SK-N-SH (cell line): ENCODE measurements around the gene TMPRSS11D. TPM values are rescaled to one million over a fixed set of nuclear protein-coding genes. Genes with fewer than 3 reads are reported as not detected.
A peak's percentile ranks its signal among the peaks of the same experiment; 100 is the strongest.

Source experiments
- CTCF ChIA-PET: fragments of 300-600, 350-600 bp; formaldehyde crosslinking; extraction: SDS; loops from one replicate; lab custom pipeline; 2021; lab: Yijun Ruan, JAX
- POLR2A ChIA-PET: fragments of 350-600 bp; sonication (Branson Sonifier 250); formaldehyde crosslinking; extraction: SDS; loops from one replicate; lab custom pipeline; 2020; ENCODE audit warnings: antibody characterized with exemption, inconsistent platforms; lab: Yijun Ruan, JAX
- DNase-seq: peaks from one replicate; pipeline ENCODE4 v3.0.0; 2012
- H2AFZ ChIP-seq: fragments of 200-600 bp; sonication (generic); 2 replicates; pipeline ENCODE4 v1.8.1; 2016; ENCODE audit warnings: antibody characterized with exemption, mild to moderate bottlenecking, low read depth
- H3F3A ChIP-seq: fragments of 200-600 bp; sonication (generic); replicated peaks from 2 replicates; pipeline ENCODE3; 2016; ENCODE audit warnings: antibody characterized with exemption, mild to moderate bottlenecking; ENCODE audit not compliant: insufficient read depth
- H3K27ac ChIP-seq, 2 experiments: fragments of 200-500 bp in 1 of 2; fragments of 200-600 bp in 1 of 2; sonication (Bioruptor generic) in 1 of 2; sonication (generic), shearing (Covaris generic) in 1 of 2; 2 replicates each; pipeline versions ENCODE4 v1.5.1 to v1.6.1; 2014 to 2016; ENCODE audit warnings: low read depth in 2 of 2, inconsistent platforms in 1 of 2, low read length in 1 of 2, mild to moderate bottlenecking in 1 of 2, mixed read lengths in 1 of 2
- H3K27me3 ChIP-seq: fragments of 200-600 bp; sonication (generic), shearing (Covaris generic); 2 replicates; pipeline ENCODE4 v1.6.1; 2016; ENCODE audit warnings: mixed run types; ENCODE audit not compliant: insufficient read depth
- H3K36me3 ChIP-seq, 2 experiments: fragments of 200-500 bp in 1 of 2; fragments of 200-600 bp in 1 of 2; sonication (Bioruptor generic) in 1 of 2; sonication (generic) in 1 of 2; replicated peaks in 1 of 2; 2 replicates each; pipeline versions ENCODE3 to v1.5.1; 2014 to 2016; ENCODE audit warnings: low read length in 1 of 2, mild to moderate bottlenecking in 1 of 2; ENCODE audit not compliant: insufficient read depth in 2 of 2, control insufficient read depth in 1 of 2
- H3K4me1 ChIP-seq, 2 experiments: fragments of 200-500 bp in 1 of 2; fragments of 200-600 bp in 1 of 2; sonication (Bioruptor generic) in 1 of 2; sonication (generic), shearing (Covaris generic) in 1 of 2; 2 replicates each; pipeline versions ENCODE4 v1.5.1 to v1.6.1; 2014 to 2016; ENCODE audit warnings: low read depth in 1 of 2, low read length in 1 of 2, mixed run types in 1 of 2; ENCODE audit not compliant: insufficient read depth in 2 of 2, control insufficient read depth in 1 of 2
- H3K4me2 ChIP-seq: fragments of 200-600 bp; sonication (generic), shearing (Covaris generic); 2 replicates; pipeline ENCODE4 v1.6.1; 2017; ENCODE audit warnings: mixed run types
- H3K4me3 ChIP-seq, 2 experiments: fragments of 200-500 bp in 1 of 2; fragments of 200-600 bp in 1 of 2; sonication (Bioruptor generic) in 1 of 2; sonication (generic), shearing (Covaris generic) in 1 of 2; 2 replicates each; pipeline versions ENCODE4 v1.5.1 to v1.8.1; 2014 to 2016; ENCODE audit warnings: low read depth in 2 of 2, inconsistent platforms in 1 of 2, low read length in 1 of 2, mild to moderate bottlenecking in 1 of 2, mixed read lengths in 1 of 2, moderate library complexity in 1 of 2
- H3K79me2 ChIP-seq: fragments of 200-600 bp; sonication (generic); 2 replicates; pipeline ENCODE4 v1.8.1; 2017; ENCODE audit warnings: mild to moderate bottlenecking; ENCODE audit not compliant: insufficient read depth
- H3K9ac ChIP-seq: fragments of 200-600 bp; sonication (generic); 2 replicates; pipeline ENCODE4 v1.6.1; 2017; ENCODE audit warnings: mixed run types
- H3K9me2 ChIP-seq: fragments of 200-600 bp; sonication (generic); 2 replicates; pipeline ENCODE4 v1.6.1; 2017; ENCODE audit warnings: mixed run types
- H3K9me3 ChIP-seq: fragments of 200-600 bp; sonication (generic); 2 replicates; pipeline ENCODE4 v1.6.1; 2017; ENCODE audit warnings: mixed run types, mild to moderate bottlenecking, moderate library complexity
- H4K20me1 ChIP-seq: fragments of 200-600 bp; sonication (generic); 2 replicates; pipeline ENCODE4 v1.6.1; 2017; ENCODE audit warnings: mild to moderate bottlenecking, mixed run types; ENCODE audit not compliant: insufficient read depth
- CHD2 ChIP-seq: fragments of 150-350 bp; IDR thresholded peaks from 2 replicates; pipeline ENCODE4 v1.6.1; 2018; ENCODE audit warnings: low read length; ENCODE audit not compliant: partially characterized antibody
- EP300 ChIP-seq, 2 experiments: IDR thresholded peaks; 2 replicates each; pipeline versions ENCODE4 v1.4.0 to v1.6.1; 2012; ENCODE audit warnings: borderline replicate concordance in 1 of 2, low read depth in 1 of 2, low read length in 1 of 2
- EZH2phosphoT487 ChIP-seq: fragments of 200-600 bp; sonication (generic); IDR thresholded peaks from 2 replicates; pipeline ENCODE4 v1.6.1; 2017; ENCODE audit warnings: low read depth, mixed run types, mild to moderate bottlenecking, antibody characterized with exemption, moderate library complexity, borderline replicate concordance
- FOSL2 ChIP-seq: IDR thresholded peaks from 2 replicates; pipeline ENCODE4 v1.4.0; 2012; ENCODE audit warnings: low read depth, mild to moderate bottlenecking, moderate library complexity, borderline replicate concordance
- GABPA ChIP-seq: IDR thresholded peaks from 2 replicates; pipeline ENCODE4 v1.4.0; 2012; ENCODE audit warnings: low read depth, mild to moderate bottlenecking
- IRF3 ChIP-seq: fragments of 150-350 bp; IDR thresholded peaks from 2 replicates; pipeline ENCODE4 v1.6.1; 2016; ENCODE audit warnings: mild to moderate bottlenecking, low read depth, low read length
- JUND ChIP-seq: IDR thresholded peaks from 2 replicates; pipeline ENCODE4 v1.4.0; 2012
- NRF1 ChIP-seq: IDR thresholded peaks from 2 replicates; pipeline ENCODE4 v1.6.1; 2012; ENCODE audit warnings: low read depth, mild to moderate bottlenecking, low read length
- PBX3 ChIP-seq: IDR thresholded peaks from 2 replicates; pipeline ENCODE4; 2012
- RCOR1 ChIP-seq: fragments of 150-350 bp; IDR thresholded peaks from 2 replicates; pipeline ENCODE4 v1.6.1; 2017; ENCODE audit warnings: antibody characterized with exemption, low read length
- RXRA ChIP-seq: IDR thresholded peaks from 2 replicates; pipeline ENCODE4 v1.4.0; 2012; ENCODE audit warnings: low read depth, mild to moderate bottlenecking, borderline replicate concordance
- SIN3A ChIP-seq: IDR thresholded peaks from 2 replicates; pipeline ENCODE4 v1.6.1; 2012; ENCODE audit warnings: low read depth, mild to moderate bottlenecking, low read length, moderate library complexity, borderline replicate concordance
- TAF1 ChIP-seq: IDR thresholded peaks from 2 replicates; pipeline ENCODE4 v1.6.1; 2012; ENCODE audit warnings: low read depth, mild to moderate bottlenecking, low read length, moderate library complexity, borderline replicate concordance
- TCF12 ChIP-seq: IDR thresholded peaks from 2 replicates; pipeline ENCODE4 v1.4.0; 2012
- USF1 ChIP-seq: IDR thresholded peaks from 2 replicates; pipeline ENCODE4 v1.4.0; 2012; ENCODE audit warnings: low read depth, borderline replicate concordance
- WGBS: methylation state at CpG from one replicate; pipeline ENCODE4 v1.1.6; 2017; ENCODE audit warnings: low lambda C conversion rate; 5-methylcytosine and 5-hydroxymethylcytosine counted together
- polyA plus RNA-seq, 3 experiments: library from polyadenylated mRNA; depleted of rRNA; stranded (reverse); fragments of >200 nt; gene quantifications; 2 replicates each; pipeline ENCODE4 v1.2.3, GENCODE V29; 2012
- TF ChIP-seq, protein P1 (sequence below): IDR thresholded peaks from 2 replicates; pipeline ENCODE4 v1.6.1; 2012; ENCODE audit warnings: mild to moderate bottlenecking, low read depth, low read length, moderate library complexity

The TMPRSS11D gene
- polyA plus RNA-seq, 1 of the 3 experiments (the other 2 are of a cell fraction) = 0.02 TPM

- no peaks in the 10 kb centered on the region for H3F3A ChIP-seq
- H3K9me3 ChIP-seq = no peaks in the 10 kb centered on the region
- H3K27ac ChIP-seq = no peak overlapping the region
- no peak overlapping the region for H3K4me3 ChIP-seq
- no peaks in the 10 kb centered on the region for H3K4me1 ChIP-seq
- POLR2A ChIA-PET = no interaction called here
- H3K79me2 ChIP-seq = no peaks in the 10 kb centered on the region
- no peaks in the 10 kb centered on the region for H3K9me2 ChIP-seq
- peak overlapping the region; percentile 2; the same call in 1 of the 2 replicates for H2AFZ ChIP-seq
- WGBS = 60% methylated on average over 4 of the region's 4 CpGs
- no peaks in the 10 kb centered on the region for H3K36me3 ChIP-seq
- DNase-seq = no peak
- H3K4me2 ChIP-seq = no peak overlapping the region
- no peaks in the 10 kb centered on the region for H4K20me1 ChIP-seq
- no peak overlapping the region for H3K9ac ChIP-seq
- TF ChIP-seq RCOR1 (no peak), USF1 (no peak), SIN3A (no peak), CHD2 (no peak), EP300 (IDR thresholded peaks at IDR 0.05; ENCODE audit: borderline replicate concordance in 1 of 2, low read depth in 1 of 2, low read length in 1 of 2) (no peak), EZH2phosphoT487 (no peak), JUND (no peak), TAF1 (no peak), IRF3 (no peak), FOSL2 (no peak), RXRA (no peak), TCF12 (no peak), PBX3 (no peak), NRF1 (no peak), GABPA (no peak)
- TF ChIP-seq, protein P1, sequence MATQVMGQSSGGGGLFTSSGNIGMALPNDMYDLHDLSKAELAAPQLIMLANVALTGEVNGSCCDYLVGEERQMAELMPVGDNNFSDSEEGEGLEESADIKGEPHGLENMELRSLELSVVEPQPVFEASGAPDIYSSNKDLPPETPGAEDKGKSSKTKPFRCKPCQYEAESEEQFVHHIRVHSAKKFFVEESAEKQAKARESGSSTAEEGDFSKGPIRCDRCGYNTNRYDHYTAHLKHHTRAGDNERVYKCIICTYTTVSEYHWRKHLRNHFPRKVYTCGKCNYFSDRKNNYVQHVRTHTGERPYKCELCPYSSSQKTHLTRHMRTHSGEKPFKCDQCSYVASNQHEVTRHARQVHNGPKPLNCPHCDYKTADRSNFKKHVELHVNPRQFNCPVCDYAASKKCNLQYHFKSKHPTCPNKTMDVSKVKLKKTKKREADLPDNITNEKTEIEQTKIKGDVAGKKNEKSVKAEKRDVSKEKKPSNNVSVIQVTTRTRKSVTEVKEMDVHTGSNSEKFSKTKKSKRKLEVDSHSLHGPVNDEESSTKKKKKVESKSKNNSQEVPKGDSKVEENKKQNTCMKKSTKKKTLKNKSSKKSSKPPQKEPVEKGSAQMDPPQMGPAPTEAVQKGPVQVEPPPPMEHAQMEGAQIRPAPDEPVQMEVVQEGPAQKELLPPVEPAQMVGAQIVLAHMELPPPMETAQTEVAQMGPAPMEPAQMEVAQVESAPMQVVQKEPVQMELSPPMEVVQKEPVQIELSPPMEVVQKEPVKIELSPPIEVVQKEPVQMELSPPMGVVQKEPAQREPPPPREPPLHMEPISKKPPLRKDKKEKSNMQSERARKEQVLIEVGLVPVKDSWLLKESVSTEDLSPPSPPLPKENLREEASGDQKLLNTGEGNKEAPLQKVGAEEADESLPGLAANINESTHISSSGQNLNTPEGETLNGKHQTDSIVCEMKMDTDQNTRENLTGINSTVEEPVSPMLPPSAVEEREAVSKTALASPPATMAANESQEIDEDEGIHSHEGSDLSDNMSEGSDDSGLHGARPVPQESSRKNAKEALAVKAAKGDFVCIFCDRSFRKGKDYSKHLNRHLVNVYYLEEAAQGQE = no peak
- TF ChIP-seq, all 33 proteins: peak for 0
- H3K27me3 ChIP-seq = no peaks in the 10 kb centered on the region
- CTCF ChIA-PET = interaction anchor here (0.8 to 2.2 kb wide), 10 partner anchors 8 to 365 kb away, joined by 3 to 11 read pairs (median 4); partner anchors contain the start of gene CENPC
These were observed 27.3 kb upstream of the TMPRSS11D start for GRCh38 chr4:67911141-67911540.
